H9 (cell line): ENCODE measurements around the gene MAPK7. TPM values are rescaled to one million over a fixed set of nuclear protein-coding genes. Genes with fewer than 3 reads are reported as not detected.

Experiments
- DNase-seq: peaks from one replicate; pipeline ENCODE4 v3.0.0-alpha.2; 2017
- H2AFZ ChIP-seq: one replicate; pipeline ENCODE4 v1.6.1; 2013; ENCODE audit warnings: mild to moderate bottlenecking, low read length, control low read depth, moderate library complexity
- H2AK5ac ChIP-seq: 2 replicates; pipeline ENCODE4 v1.6.1; 2013; ENCODE audit warnings: low read length, control low read depth, mixed read lengths; ENCODE audit not compliant: insufficient read length
- H2BK120ac ChIP-seq: one replicate; pipeline ENCODE4 v1.6.1; 2013; ENCODE audit warnings: low read depth, mild to moderate bottlenecking, low read length, control low read depth, inconsistent platforms; ENCODE audit not compliant: poor library complexity, severe bottlenecking
- H2BK12ac ChIP-seq: 2 replicates; pipeline ENCODE4 v1.6.1; 2013; ENCODE audit warnings: low read length, control low read depth, mixed read lengths, low read depth; ENCODE audit not compliant: insufficient read length
- H2BK15ac ChIP-seq: 2 replicates; pipeline ENCODE4 v1.6.1; 2013; ENCODE audit warnings: low read depth, low read length, control low read depth
- H2BK20ac ChIP-seq: one replicate; pipeline ENCODE4 v1.6.1; 2013; ENCODE audit warnings: low read depth, mild to moderate bottlenecking, low read length, control low read depth, inconsistent platforms; ENCODE audit not compliant: poor library complexity, severe bottlenecking
- H2BK5ac ChIP-seq: 2 replicates; pipeline ENCODE4 v1.6.1; 2013; ENCODE audit warnings: low read length, control low read depth, mixed read lengths; ENCODE audit not compliant: insufficient read length
- H3K14ac ChIP-seq: 2 replicates; pipeline ENCODE4 v1.6.1; 2013; ENCODE audit warnings: low read length, control low read depth; ENCODE audit not compliant: insufficient read depth
- H3K18ac ChIP-seq: 2 replicates; pipeline ENCODE4 v1.6.1; 2013; ENCODE audit warnings: low read depth, mild to moderate bottlenecking, mixed read lengths, low read length, control low read depth; ENCODE audit not compliant: insufficient read length
- H3K23ac ChIP-seq: 2 replicates; pipeline ENCODE4 v1.6.1; 2013; ENCODE audit warnings: low read length, control low read depth, mixed read lengths, low read depth; ENCODE audit not compliant: insufficient read length
- H3K23me2 ChIP-seq: 2 replicates; pipeline ENCODE4 v1.6.1; 2013; ENCODE audit warnings: low read depth, mild to moderate bottlenecking, mixed read lengths, low read length, control low read depth; ENCODE audit not compliant: insufficient read length, poor library complexity, severe bottlenecking
- H3K27ac ChIP-seq: 2 replicates; pipeline ENCODE4 v1.5.1; 2013; ENCODE audit warnings: low read length, control low read depth, mixed read lengths, low read depth; ENCODE audit not compliant: insufficient read length
- H3K27me3 ChIP-seq: 2 replicates; pipeline ENCODE4 v1.6.1; 2013; ENCODE audit warnings: low read length, control low read depth, inconsistent platforms; ENCODE audit not compliant: insufficient read depth
- H3K4ac ChIP-seq: 2 replicates; pipeline ENCODE4 v1.6.1; 2013; ENCODE audit warnings: low read depth, mild to moderate bottlenecking, control low read depth, inconsistent platforms, low read length, moderate library complexity
- H3K4me1 ChIP-seq: 2 replicates; pipeline ENCODE4 v1.6.1; 2013; ENCODE audit warnings: low read length, control low read depth, inconsistent platforms; ENCODE audit not compliant: insufficient read depth
- H3K4me2 ChIP-seq: 2 replicates; pipeline ENCODE4 v1.6.1; 2013; ENCODE audit warnings: low read length, control low read depth, mixed read lengths; ENCODE audit not compliant: insufficient read length, insufficient read depth
- H3K56ac ChIP-seq: 2 replicates; pipeline ENCODE4 v1.6.1; 2013; ENCODE audit warnings: low read depth, mild to moderate bottlenecking, mixed read lengths, low read length, control low read depth; ENCODE audit not compliant: insufficient read length
- H3K79me1 ChIP-seq: 2 replicates; pipeline ENCODE4 v1.6.1; 2013; ENCODE audit warnings: low read depth, mild to moderate bottlenecking, moderate library complexity, low read length, control low read depth, inconsistent platforms; ENCODE audit not compliant: insufficient read depth, poor library complexity, severe bottlenecking
- H3K79me2 ChIP-seq: 2 replicates; pipeline ENCODE4 v1.6.1; 2013; ENCODE audit warnings: low read length, control low read depth, inconsistent platforms; ENCODE audit not compliant: insufficient read depth
- H3K9ac ChIP-seq: 2 replicates; pipeline ENCODE4 v1.6.1; 2013; ENCODE audit warnings: low read length, control low read depth, mixed read lengths; ENCODE audit not compliant: insufficient read length; ENCODE audit errors: extremely low read depth
- H3K9me3 ChIP-seq: one replicate; pipeline ENCODE4 v1.6.1; 2013; ENCODE audit warnings: low read depth, low read length, inconsistent platforms; ENCODE audit not compliant: control insufficient read depth
- H3T11ph ChIP-seq: one replicate; pipeline ENCODE4 v1.6.1; 2013; ENCODE audit warnings: mild to moderate bottlenecking, low read length, control low read depth, inconsistent platforms
- H4K20me1 ChIP-seq: one replicate; pipeline ENCODE4 v1.6.1; 2013; ENCODE audit not compliant: control insufficient read depth, insufficient read length, insufficient read depth
- H4K5ac ChIP-seq: 2 replicates; pipeline ENCODE4 v1.6.1; 2013; ENCODE audit warnings: low read depth, mild to moderate bottlenecking, mixed read lengths, low read length, control low read depth; ENCODE audit not compliant: insufficient read length
- H4K8ac ChIP-seq: replicated peaks from 2 replicates; pipeline ENCODE4 v1.6.1; 2013; ENCODE audit warnings: low read length, control low read depth, mixed read lengths, low read depth; ENCODE audit not compliant: insufficient read length
- H4K91ac ChIP-seq: 2 replicates; pipeline ENCODE4 v1.6.1; 2013; ENCODE audit warnings: low read depth, mild to moderate bottlenecking, moderate library complexity, mixed read lengths, low read length, control low read depth; ENCODE audit not compliant: insufficient read length
- H3K27ac Mint-ChIP-seq, 3 experiments: 2 replicates in 2 of 3; 3 replicates in 1 of 3; pipeline ENCODE4 v1.8.0; 2020 to 2021; ENCODE audit warnings: mixed read lengths in 3 of 3, mild to moderate bottlenecking in 1 of 3, moderate library complexity in 1 of 3
- H3K27me3 Mint-ChIP-seq: 2 replicates; pipeline ENCODE4 v1.8.0; 2021; ENCODE audit warnings: low read depth, mild to moderate bottlenecking, moderate library complexity, mixed read lengths
- H3K36me3 Mint-ChIP-seq, 3 experiments: 2 replicates in 2 of 3; 3 replicates in 1 of 3; pipeline ENCODE4 v1.8.0; 2020 to 2021; ENCODE audit warnings: low read depth in 3 of 3, mixed read lengths in 3 of 3; ENCODE audit not compliant: insufficient read depth in 1 of 3
- H3K4me1 Mint-ChIP-seq, 2 experiments: 2 replicates each; pipeline ENCODE4 v1.8.0; 2020; ENCODE audit warnings: mixed read lengths in 2 of 2
- H3K4me3 Mint-ChIP-seq, 2 experiments: 2 replicates in 1 of 2; 3 replicates in 1 of 2; pipeline ENCODE4 v1.8.0; 2020 to 2021; ENCODE audit warnings: mild to moderate bottlenecking in 2 of 2, mixed read lengths in 2 of 2, moderate library complexity in 1 of 2
- H3K9me3 Mint-ChIP-seq, 2 experiments: 2 replicates in 1 of 2; 3 replicates in 1 of 2; pipeline ENCODE4 v1.8.0; 2020; ENCODE audit warnings: mild to moderate bottlenecking in 2 of 2, mixed read lengths in 2 of 2, moderate library complexity in 1 of 2
- CTCF ChIP-seq: fragments of 200-600 bp; sonication (generic); conservative IDR thresholded peaks from 3 replicates; pipeline ENCODE4 v1.8.0; 2021; ENCODE audit warnings: antibody characterized with exemption, mild to moderate bottlenecking
- WGBS: extraction: QIAGEN DNeasy Blood & Tissue Kit; methylation state at CpG from one replicate; pipeline ENCODE4 v1.1.7; 2013; ENCODE audit warnings: missing lambda C conversion rate, low lambda C conversion rate, mixed read lengths; ENCODE audit not compliant: insufficient read length; ENCODE audit errors: extremely low coverage; 5-methylcytosine and 5-hydroxymethylcytosine counted together
- total RNA-seq: library from RNA; stranded (reverse); gene quantifications from 2 replicates; pipeline ENCODE4 v1.2.1, GENCODE V29; 2021

Gene MAPK7
- total RNA-seq, 1 experiment from 2014 or later: 43.8 TPM

DNA sequence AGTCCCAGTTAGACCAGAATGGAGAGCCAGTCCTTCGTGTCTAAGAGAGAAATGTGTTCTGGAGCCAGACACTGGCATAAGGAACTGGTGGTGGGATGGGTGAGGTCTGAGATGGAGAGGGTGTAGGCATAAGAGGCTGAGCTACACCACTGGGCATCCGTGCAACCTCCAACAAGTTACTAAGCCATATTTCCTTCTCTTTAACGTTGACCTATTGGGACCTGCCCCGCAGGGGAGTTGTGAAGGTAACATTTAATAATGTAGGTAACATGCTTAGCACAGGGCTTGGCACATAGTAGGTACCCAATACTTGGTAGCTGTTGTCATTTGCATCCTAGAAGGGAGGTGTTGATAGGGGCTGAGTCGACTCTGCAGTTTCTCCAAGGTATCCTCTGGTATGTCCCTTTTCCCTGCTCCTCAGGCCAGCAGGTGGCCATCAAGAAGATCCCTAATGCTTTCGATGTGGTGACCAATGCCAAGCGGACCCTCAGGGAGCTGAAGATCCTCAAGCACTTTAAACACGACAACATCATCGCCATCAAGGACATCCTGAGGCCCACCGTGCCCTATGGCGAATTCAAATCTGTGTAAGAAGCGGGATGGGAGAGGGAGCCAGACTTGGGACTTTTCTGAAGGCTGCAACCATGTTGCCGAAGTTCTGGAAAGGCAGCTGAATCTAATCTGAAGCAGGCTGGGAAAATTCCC lies 1.2 kb downstream of the MAPK7 start:
- Histone ChIP-seq H3K23ac (no peak overlapping the region), H2BK20ac (no peak overlapping the region), H4K8ac (no peak overlapping the region), H3K27me3 (no peaks in the 10 kb centered on the region), H3K4me2 (peak overlapping the region; percentile 75), H3K4ac (no peak overlapping the region), H2BK120ac (no peak overlapping the region), H3K79me2 (peaks cover 4% of the 10 kb centered on the region; the same call in 1 of the 2 replicates), H2AFZ (no peak overlapping the region), H3K18ac (no peak overlapping the region), H3K79me1 (peaks cover 6% of the 10 kb centered on the region), H3K9me3 (no peaks in the 10 kb centered on the region), H3K4me1 (no peaks in the 10 kb centered on the region), H3K14ac (no peak overlapping the region), H4K91ac (no peak overlapping the region), H3K56ac (no peak overlapping the region), H4K20me1 (no peaks in the 10 kb centered on the region), H2AK5ac (no peak overlapping the region), H3K27ac (no peak overlapping the region), H4K5ac (no peak overlapping the region), H3K9ac (peak overlapping the region; percentile 65), H3T11ph (no peak overlapping the region), H2BK5ac (no peak overlapping the region), H2BK15ac (no peak overlapping the region), H2BK12ac (no peak overlapping the region), H3K23me2 (peaks cover 7% of the 10 kb centered on the region)
- Mint-ChIP-seq H3K4me3 (peak overlapping the region; percentile 97 to 98), H3K27me3 (no peaks in the 10 kb centered on the region), H3K9me3 (no peaks in the 10 kb centered on the region), H3K4me1 (peaks cover 17 to 26% of the 10 kb centered on the region in 2 experiments), H3K27ac (peak overlapping the region in 2 of 3 experiments; percentile 94 to 95; a peak in 2 of 7 replicates), H3K36me3 (peaks cover 33 to 56% (median 52%) of the 10 kb centered on the region in 3 experiments)
- TF ChIP-seq CTCF: no peak
- DNase-seq: no peak
- WGBS: no CpG with 5 or more reads among the region's 13 CpGs
